Measurements from ENCODE around the gene COL4A5. TPM values are rescaled to one million over a fixed set of nuclear protein-coding genes. Genes with fewer than 3 reads are reported as not detected.
"Not testable (repeated sequence)": the region's sequence is repeated elsewhere in the genome, so short reads cannot be mapped to it uniquely, and the experiment has no call there.

Gene COL4A5
- total RNA-seq (not detected), polyA plus RNA-seq (not detected), total RNA-seq (0 to 1.2 (median 0.04) reads per million in 6 experiments)

GRCh38 chrX:108439426-108439942, at the start of gene COL4A5:
COL4A5 (plus strand) TSS chrX:108439838; CDS start chrX:108440126, 288 bp downstream.
- Mint-ChIP-seq H3K27ac (no peak within 1 kb of the TSS), H3K27me3 (peaks cover 12 to 18% (median 16%) of the 10 kb centered on the region in 5 donors), H3K4me1 (peaks cover 3 to 15% (median 9%) of the 10 kb centered on the region in 4 donors), H3K9me3 (peaks cover 0 to 2% (median 0%) of the 10 kb centered on the region in 9 donors), H3K4me3 (peak within 1 kb of the TSS; percentile 38 to 78 (median 64)), H3K36me3 (no peaks in the 10 kb centered on the region)
- POLR2A ChIA-PET: no interaction called here
- no peak for ATAC-seq
- no peak for DNase-seq

GRCh38 chrX:108390976-108391717, 48.5 kb upstream of the COL4A5 start:
- H3K36me3 Mint-ChIP-seq, H3K4me1 Mint-ChIP-seq, POLR2A ChIA-PET, H3K27me3 Mint-ChIP-seq, H3K27ac Mint-ChIP-seq, H3K4me3 Mint-ChIP-seq, DNase-seq, ATAC-seq: not testable (repeated sequence)
- peaks cover 0 to 26% (median 8%) of the 10 kb centered on the region in 9 donors for H3K9me3 Mint-ChIP-seq

DNA sequence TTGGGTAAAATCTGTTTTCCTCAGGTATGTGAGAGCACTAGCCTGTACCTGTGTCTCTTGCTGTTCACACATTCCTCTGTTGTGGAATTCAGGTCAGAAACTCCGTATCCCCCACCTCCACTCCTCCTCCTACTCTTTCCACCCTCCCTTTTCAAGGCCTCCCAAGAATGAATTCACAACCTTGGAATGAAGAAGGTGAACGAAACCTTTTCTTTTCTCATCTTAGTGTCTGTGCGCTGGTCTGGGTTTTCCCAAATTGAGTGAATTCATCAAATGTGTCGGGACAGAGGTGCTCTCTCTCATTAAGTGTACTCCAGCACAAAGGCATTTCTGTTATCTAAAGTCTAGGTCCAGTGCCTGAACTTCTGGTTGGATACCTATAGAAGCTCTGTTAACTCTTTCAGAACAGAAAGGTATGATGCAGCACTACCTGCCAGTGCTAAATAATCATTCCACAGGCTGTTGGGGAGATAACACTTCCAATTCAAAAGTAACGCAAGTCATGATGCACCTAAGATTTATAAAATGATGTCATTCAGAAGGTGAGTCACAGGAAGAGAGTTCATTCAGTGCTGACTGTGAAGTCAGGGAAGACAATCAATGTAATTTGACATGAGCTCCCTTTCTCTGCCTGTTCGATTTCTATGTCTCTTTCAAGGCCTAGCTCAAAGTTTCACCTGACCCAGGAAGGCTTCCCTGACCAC, 43.3 kb upstream of the COL4A5 start:
- Mint-ChIP-seq H3K27ac (no peak overlapping the region), H3K27me3 (peaks cover 0 to 2% (median 0%) of the 10 kb centered on the region in 5 donors), H3K4me3 (no peak overlapping the region), H3K36me3 (no peaks in the 10 kb centered on the region), H3K9me3 (peaks cover 0 to 4% (median 0%) of the 10 kb centered on the region in 9 donors), H3K4me1 (no peaks in the 10 kb centered on the region)
- DNase-seq (no peak), ATAC-seq (no peak)
- POLR2A ChIA-PET: no interaction called here

- POLR2A ChIA-PET: no interaction called here
- no peak for DNase-seq
- ATAC-seq: no peak
- no peaks in the 10 kb centered on the region for H3K4me1 Mint-ChIP-seq
- no peak overlapping the region for H3K4me3 Mint-ChIP-seq
- peaks cover 0 to 4% (median 0%) of the 10 kb centered on the region in 9 donors for H3K9me3 Mint-ChIP-seq
- H3K27me3 Mint-ChIP-seq: peaks cover 0 to 2% (median 0%) of the 10 kb centered on the region in 5 donors
- no peaks in the 10 kb centered on the region for H3K36me3 Mint-ChIP-seq
- H3K27ac Mint-ChIP-seq: no peak overlapping the region
Observed at GRCh38 chrX:108396986-108397385, 42.7 kb upstream of the COL4A5 start.

DNA sequence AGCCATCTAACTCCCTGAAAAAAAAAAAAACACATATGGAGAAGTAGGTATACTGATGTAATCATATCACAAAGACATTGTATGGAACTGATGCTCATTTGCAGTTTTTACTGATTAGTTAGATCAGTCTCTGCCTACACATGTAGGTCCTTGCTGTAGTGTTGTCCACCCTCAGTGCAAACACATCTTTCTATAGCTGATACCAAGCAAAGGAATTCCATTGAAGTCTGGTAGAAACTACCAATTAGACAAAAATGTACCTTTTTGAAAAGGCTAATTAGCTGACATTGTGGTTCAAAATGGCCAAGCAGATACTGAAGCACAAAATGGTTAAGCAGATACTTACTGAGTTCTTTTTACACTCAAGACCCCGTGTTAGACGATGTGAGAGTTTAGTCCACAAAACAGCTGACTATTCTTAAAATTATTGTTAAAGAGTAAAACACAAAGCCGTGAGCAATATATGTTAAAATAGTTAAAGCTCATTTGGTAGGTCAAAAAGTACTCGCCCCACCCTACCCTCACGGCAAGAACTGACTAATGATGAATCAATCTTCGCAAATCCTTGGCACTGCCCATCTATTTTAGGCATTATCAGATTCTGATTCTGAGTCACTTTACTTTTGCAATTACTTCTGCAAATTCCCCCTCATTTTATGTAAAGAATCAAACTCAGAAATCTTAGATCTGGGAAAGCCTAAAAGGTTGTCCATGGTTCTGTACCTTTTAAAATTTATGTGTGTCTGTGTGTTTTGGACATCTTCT, 41.8 kb upstream of the COL4A5 start:
- H3K27ac Mint-ChIP-seq: no peak overlapping the region
- DNase-seq (no peak), ATAC-seq (no peak)
- H3K36me3 Mint-ChIP-seq: no peaks in the 10 kb centered on the region
- no peaks in the 10 kb centered on the region for H3K4me1 Mint-ChIP-seq
- peaks cover 0 to 2% (median 0%) of the 10 kb centered on the region in 5 donors for H3K27me3 Mint-ChIP-seq
- peaks cover 0 to 4% (median 0%) of the 10 kb centered on the region in 9 donors for H3K9me3 Mint-ChIP-seq
- POLR2A ChIA-PET: no interaction called here
- H3K4me3 Mint-ChIP-seq: no peak overlapping the region

GRCh38 chrX:108399418-108400165, 40.0 kb upstream of the COL4A5 start:
- POLR2A ChIA-PET: no interaction called here
- DNase-seq (no peak), ATAC-seq (no peak)
- Mint-ChIP-seq H3K36me3 (no peaks in the 10 kb centered on the region), H3K9me3 (peaks cover 0 to 1% (median 0%) of the 10 kb centered on the region in 9 donors), H3K27ac (no peak overlapping the region), H3K4me1 (no peaks in the 10 kb centered on the region), H3K4me3 (no peak overlapping the region), H3K27me3 (peaks cover 0 to 2% (median 0%) of the 10 kb centered on the region in 5 donors)

GRCh38 chrX:108412783-108413182, 26.9 kb upstream of the COL4A5 start:
- H3K36me3 Mint-ChIP-seq: no peaks in the 10 kb centered on the region

GRCh38 chrX:108415146-108415545, 24.5 kb upstream of the COL4A5 start:
- ATAC-seq (no peak), DNase-seq (no peak)
- Mint-ChIP-seq H3K27me3 (no peaks in the 10 kb centered on the region), H3K4me3 (no peak overlapping the region), H3K27ac (no peak overlapping the region), H3K9me3 (no peaks in the 10 kb centered on the region), H3K4me1 (no peaks in the 10 kb centered on the region), H3K36me3 (no peaks in the 10 kb centered on the region)
- POLR2A ChIA-PET: no interaction called here

More at GRCh38 chrX:108412783-108413182, 26.9 kb upstream of the COL4A5 start:
- Mint-ChIP-seq H3K9me3 (peaks cover 0 to 3% (median 0%) of the 10 kb centered on the region in 9 donors), H3K27me3 (no peaks in the 10 kb centered on the region), H3K4me1 (no peaks in the 10 kb centered on the region), H3K27ac (no peak overlapping the region), H3K4me3 (no peak overlapping the region)
- POLR2A ChIA-PET: no interaction called here
- ATAC-seq (no peak), DNase-seq (no peak)

GRCh38 chrX:108415891-108416290, 23.7 kb upstream of the COL4A5 start:
- no peaks in the 10 kb centered on the region for H3K36me3 Mint-ChIP-seq
- H3K4me1 Mint-ChIP-seq: no peaks in the 10 kb centered on the region
- DNase-seq (no peak), ATAC-seq (no peak)
- no peaks in the 10 kb centered on the region for H3K9me3 Mint-ChIP-seq
- no peak overlapping the region for H3K4me3 Mint-ChIP-seq
- POLR2A ChIA-PET: no interaction called here
- no peak overlapping the region for H3K27ac Mint-ChIP-seq
- H3K27me3 Mint-ChIP-seq: no peaks in the 10 kb centered on the region

DNA sequence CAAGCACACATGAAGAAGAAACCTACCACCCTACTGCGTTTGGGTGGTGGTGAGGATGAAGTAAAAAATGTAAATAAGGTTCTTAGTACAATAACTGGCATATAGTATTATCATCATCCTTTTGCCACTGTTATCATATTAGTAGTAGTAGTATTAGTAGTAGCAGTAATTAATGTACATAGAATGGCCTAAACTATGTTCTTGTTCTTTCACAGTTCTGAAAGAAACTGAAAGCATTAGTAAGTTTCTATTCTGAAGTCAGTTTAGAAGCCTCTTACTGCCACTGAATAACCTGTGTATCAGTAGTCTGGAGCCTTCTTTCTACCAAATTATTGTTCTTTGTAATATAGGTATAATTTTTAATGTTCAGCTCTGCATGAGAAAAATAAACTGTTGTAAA, 22.4 kb upstream of the COL4A5 start:
- H3K9me3 Mint-ChIP-seq: no peaks in the 10 kb centered on the region
- no peaks in the 10 kb centered on the region for H3K4me1 Mint-ChIP-seq
- no peak for ATAC-seq
- no peak overlapping the region for H3K27ac Mint-ChIP-seq
- DNase-seq: no peak
- no peaks in the 10 kb centered on the region for H3K36me3 Mint-ChIP-seq
- POLR2A ChIA-PET: no interaction called here
- H3K4me3 Mint-ChIP-seq: no peak overlapping the region
- H3K27me3 Mint-ChIP-seq: no peaks in the 10 kb centered on the region

DNA sequence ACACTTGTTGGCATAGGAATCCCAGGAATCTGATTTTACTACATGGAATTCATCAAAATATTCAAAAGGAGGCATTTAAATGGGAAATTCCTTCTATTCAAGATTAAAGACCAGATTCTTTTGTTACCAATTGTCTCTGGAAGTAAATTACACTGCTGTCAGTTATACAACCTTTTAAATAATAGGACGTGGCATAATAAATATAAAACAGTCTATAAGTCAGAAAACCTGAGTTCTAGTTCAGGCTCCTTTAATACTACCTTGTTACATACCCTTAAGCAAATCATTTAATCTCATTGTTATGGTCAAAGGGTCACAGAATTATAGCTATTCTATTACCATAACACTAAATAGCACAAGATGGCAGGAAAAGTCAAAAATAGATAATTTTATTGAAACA, 20.2 kb upstream of the COL4A5 start:
- Mint-ChIP-seq H3K4me3 (no peak overlapping the region), H3K4me1 (no peaks in the 10 kb centered on the region), H3K9me3 (no peaks in the 10 kb centered on the region), H3K36me3 (no peaks in the 10 kb centered on the region), H3K27me3 (no peaks in the 10 kb centered on the region), H3K27ac (no peak overlapping the region)
- DNase-seq: no peak
- no peak for ATAC-seq
- POLR2A ChIA-PET: no interaction called here

GRCh38 chrX:108420481-108420880, 19.2 kb upstream of the COL4A5 start:
- Mint-ChIP-seq H3K36me3 (no peaks in the 10 kb centered on the region), H3K4me1 (no peaks in the 10 kb centered on the region), H3K27ac (no peak overlapping the region), H3K27me3 (no peaks in the 10 kb centered on the region), H3K4me3 (no peak overlapping the region), H3K9me3 (no peaks in the 10 kb centered on the region)
- DNase-seq (no peak), ATAC-seq (no peak)
- POLR2A ChIA-PET: no interaction called here
